Tibial nerve (tissue), 4 donors: ENCODE measurements around the gene PPM1L. TPM values are rescaled to one million over a fixed set of nuclear protein-coding genes. Genes with fewer than 3 reads are reported as not detected.

ENCODE experiments used
- DNase-seq, 2 donors: peaks; one replicate each; pipeline ENCODE4 v3.0.0-alpha.2; 2019; ENCODE audit warnings: low spot score in 2 of 2
- H3K27ac ChIP-seq, 4 donors: fragments of 200-600 bp; sonication (generic) in 3 of 4; one replicate each; pipeline ENCODE4 v1.5.1; 2017 to 2019; ENCODE audit warnings: mild to moderate bottlenecking in 1 of 4
- H3K27me3 ChIP-seq, 2 donors: fragments of 200-600 bp; sonication (generic) in 1 of 2; one replicate each; pipeline versions ENCODE4 v1.5.1 to v1.6.0; 2017 to 2019
- H3K36me3 ChIP-seq, 3 donors: fragments of 200-600 bp; sonication (generic); one replicate each; pipeline ENCODE4 v1.5.1; 2018 to 2019
- H3K4me1 ChIP-seq, 4 donors: fragments of 200-600 bp; sonication (generic) in 3 of 4; one replicate each; pipeline ENCODE4 v1.5.1; 2017 to 2019
- H3K4me3 ChIP-seq, 4 donors: fragments of 200-600 bp; sonication (generic) in 3 of 4; one replicate each; pipeline ENCODE4 v1.5.1; 2017 to 2019; ENCODE audit warnings: mild to moderate bottlenecking in 1 of 4, moderate library complexity in 1 of 4
- H3K9me3 ChIP-seq, 4 donors: fragments of 200-600 bp; sonication (generic) in 3 of 4; one replicate each; pipeline ENCODE4 v1.5.1; 2017 to 2019
- EP300 ChIP-seq, 2 donors: sonication (generic); formaldehyde crosslinking; IDR thresholded peaks; one replicate each; pipeline ENCODE4 v1.6.1; 2017; ENCODE audit warnings: antibody characterized with exemption in 2 of 2, mild to moderate bottlenecking in 1 of 2
- POLR2A ChIP-seq, 2 donors: fragments of 450-650 bp; IDR thresholded peaks; one replicate each; pipeline ENCODE4 v1.6.1; 2017; ENCODE audit warnings: antibody characterized with exemption in 2 of 2, mild to moderate bottlenecking in 2 of 2, moderate library complexity in 2 of 2
- whole genome bisulfite sequencing, 2 donors: methylation state at CpG; one replicate each; pipeline ENCODE4 v1.1.5; 2018; 5-methylcytosine and 5-hydroxymethylcytosine counted together
- total RNA-seq, 4 donors: library from RNA; depleted of rRNA; stranded (reverse); fragments of >200 nt; gene quantifications; one replicate each; pipeline ENCODE4 v1.1.0, GENCODE V29; 2016
- TF ChIP-seq, protein P1 (sequence below), 5 experiments: fragments of 200-600 bp in 3 of 5; fragments of 450-650 bp in 2 of 5; sonication (generic) in 3 of 5; IDR thresholded peaks; one replicate each; pipeline ENCODE4 v1.5.1; 2016 to 2019; ENCODE audit warnings: antibody characterized with exemption in 5 of 5, mild to moderate bottlenecking in 3 of 5, moderate library complexity in 2 of 5

The PPM1L gene
- total RNA-seq, 4 donors from 2014 or later, result 13.2 to 41.0 (median 24.3) TPM

DNA sequence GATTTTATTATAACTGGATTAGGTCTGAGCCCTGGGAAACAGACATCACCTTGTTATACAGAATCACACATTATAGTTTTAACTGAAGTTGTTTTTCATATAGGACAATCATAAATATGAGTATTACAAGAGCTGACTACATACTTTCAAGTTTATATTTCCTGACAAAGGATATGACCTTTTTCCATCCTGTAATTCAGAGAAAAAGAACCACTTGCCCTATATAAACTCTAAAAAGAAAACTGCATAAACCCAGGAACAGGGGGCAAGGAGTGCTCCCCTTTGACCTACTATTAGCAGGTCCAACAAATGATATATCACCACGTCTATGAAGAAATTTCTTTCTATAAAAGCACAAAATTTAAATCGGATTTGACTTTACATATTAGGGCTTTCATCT lies 328.2 kb downstream of the PPM1L start:
- no peak overlapping the region for H3K27ac ChIP-seq
- no peaks in the 10 kb centered on the region for H3K9me3 ChIP-seq
- TF ChIP-seq EP300 (IDR thresholded peaks at IDR 0.05), result no peak
- no peak for TF ChIP-seq POLR2A (IDR thresholded peaks at IDR 0.05)
- 79 to 82% methylated on average over 2 of the region's 2 CpGs for WGBS, 2 donors
- no peak overlapping the region for H3K4me3 ChIP-seq
- DNase-seq, result no peak
- H3K36me3 ChIP-seq, result peaks cover 0 to 10% (median 0%) of the 10 kb centered on the region in 3 donors
- H3K4me1 ChIP-seq, result peaks cover 0 to 10% (median 2%) of the 10 kb centered on the region in 4 donors
- H3K27me3 ChIP-seq, result no peaks in the 10 kb centered on the region

DNA sequence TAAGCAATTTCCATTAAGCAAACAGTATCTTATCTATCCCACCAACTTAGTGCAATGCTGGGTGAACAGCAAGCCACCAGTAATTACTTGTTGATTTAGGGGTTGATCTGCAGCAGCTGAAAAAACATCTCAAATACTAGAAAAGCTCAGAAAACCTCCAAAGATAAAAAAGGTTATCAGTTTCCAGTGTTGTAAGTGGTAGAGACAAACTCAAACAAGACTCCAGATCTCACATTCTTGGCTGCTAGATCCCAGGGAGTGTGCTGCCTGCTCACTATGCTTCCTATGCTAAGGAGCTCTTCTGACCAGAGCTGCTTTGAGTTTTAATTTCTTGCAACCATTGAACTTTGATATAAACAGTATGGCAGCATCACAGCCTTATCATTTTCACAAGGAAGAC lies 337.9 kb downstream of the PPM1L start:
- TF ChIP-seq POLR2A (IDR thresholded peaks at IDR 0.05) (no peak), EP300 (IDR thresholded peaks at IDR 0.05) (no peak)
- TF ChIP-seq, protein P1, sequence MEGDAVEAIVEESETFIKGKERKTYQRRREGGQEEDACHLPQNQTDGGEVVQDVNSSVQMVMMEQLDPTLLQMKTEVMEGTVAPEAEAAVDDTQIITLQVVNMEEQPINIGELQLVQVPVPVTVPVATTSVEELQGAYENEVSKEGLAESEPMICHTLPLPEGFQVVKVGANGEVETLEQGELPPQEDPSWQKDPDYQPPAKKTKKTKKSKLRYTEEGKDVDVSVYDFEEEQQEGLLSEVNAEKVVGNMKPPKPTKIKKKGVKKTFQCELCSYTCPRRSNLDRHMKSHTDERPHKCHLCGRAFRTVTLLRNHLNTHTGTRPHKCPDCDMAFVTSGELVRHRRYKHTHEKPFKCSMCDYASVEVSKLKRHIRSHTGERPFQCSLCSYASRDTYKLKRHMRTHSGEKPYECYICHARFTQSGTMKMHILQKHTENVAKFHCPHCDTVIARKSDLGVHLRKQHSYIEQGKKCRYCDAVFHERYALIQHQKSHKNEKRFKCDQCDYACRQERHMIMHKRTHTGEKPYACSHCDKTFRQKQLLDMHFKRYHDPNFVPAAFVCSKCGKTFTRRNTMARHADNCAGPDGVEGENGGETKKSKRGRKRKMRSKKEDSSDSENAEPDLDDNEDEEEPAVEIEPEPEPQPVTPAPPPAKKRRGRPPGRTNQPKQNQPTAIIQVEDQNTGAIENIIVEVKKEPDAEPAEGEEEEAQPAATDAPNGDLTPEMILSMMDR (IDR thresholded peaks at IDR 0.05), result no peak
- no peaks in the 10 kb centered on the region for H3K9me3 ChIP-seq
- no peak for DNase-seq
- no peak overlapping the region for H3K27ac ChIP-seq
- no peak overlapping the region for H3K4me3 ChIP-seq
- H3K27me3 ChIP-seq, result no peaks in the 10 kb centered on the region
- H3K4me1 ChIP-seq, result no peaks in the 10 kb centered on the region
- no peaks in the 10 kb centered on the region for H3K36me3 ChIP-seq

DNA sequence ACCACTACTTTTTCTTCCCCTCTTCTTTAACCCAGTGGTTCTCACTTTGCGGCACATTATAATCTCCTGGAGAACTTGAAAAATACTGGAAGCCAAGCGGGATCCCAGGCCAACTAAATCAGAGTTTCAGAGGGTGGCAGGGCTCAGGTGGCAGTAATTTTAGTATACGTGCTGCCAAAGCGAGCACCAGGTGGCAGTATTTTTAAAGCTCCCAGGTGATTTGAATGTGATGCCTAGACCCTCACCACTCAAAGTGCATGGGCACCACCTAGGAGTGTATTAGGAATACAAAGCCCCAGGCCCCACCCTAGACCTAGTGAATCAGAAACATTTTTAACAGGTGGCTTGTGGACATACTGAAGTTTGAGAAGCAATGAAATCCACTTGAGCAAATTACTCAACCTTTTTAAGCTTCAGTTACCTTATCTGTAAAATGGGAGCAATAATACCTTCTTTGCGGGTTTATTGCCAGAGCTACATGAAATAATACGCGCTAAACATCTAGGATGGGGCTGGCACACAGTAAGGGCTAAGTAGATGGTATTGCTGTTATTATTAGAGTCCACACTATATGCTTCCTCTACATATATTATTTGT lies 340.8 kb downstream of the PPM1L start:
- WGBS, 2 donors, result 78 to 85% methylated on average over 7 of the region's 7 CpGs
- Histone ChIP-seq H3K4me3 (no peak overlapping the region), H3K27me3 (no peaks in the 10 kb centered on the region), H3K9me3 (no peaks in the 10 kb centered on the region), H3K27ac (no peak overlapping the region), H3K4me1 (no peaks in the 10 kb centered on the region), H3K36me3 (no peaks in the 10 kb centered on the region)
- no peak for DNase-seq
- TF ChIP-seq, protein P1 (IDR thresholded peaks at IDR 0.05), result no peak
- TF ChIP-seq EP300 (IDR thresholded peaks at IDR 0.05) (no peak), POLR2A (IDR thresholded peaks at IDR 0.05) (no peak)

DNA sequence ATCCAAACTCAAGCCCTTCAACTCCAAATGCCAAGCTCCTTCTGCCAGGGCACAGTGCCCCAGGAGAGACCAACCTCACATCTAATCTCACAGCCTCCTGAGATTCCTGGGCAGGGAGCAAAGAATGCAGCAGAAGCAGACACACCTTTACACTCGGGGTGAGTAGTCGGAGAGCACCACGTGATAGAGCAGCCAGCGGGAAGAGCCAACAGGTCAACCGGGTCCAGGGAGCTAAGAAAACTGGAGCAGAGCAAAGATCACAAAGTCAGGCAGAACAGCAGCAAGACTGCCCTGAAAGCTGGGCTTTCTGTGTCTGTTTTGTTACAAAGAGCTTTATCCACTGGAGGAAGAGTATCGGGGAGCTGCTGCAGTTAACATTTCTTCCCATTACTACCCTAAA lies 345.0 kb downstream of the PPM1L start:
- no peak overlapping the region for H3K27ac ChIP-seq
- no peak for DNase-seq
- H3K9me3 ChIP-seq, result no peaks in the 10 kb centered on the region
- no peak overlapping the region for H3K4me3 ChIP-seq
- no peak for TF ChIP-seq EP300 (IDR thresholded peaks at IDR 0.05)
- TF ChIP-seq, protein P1 (IDR thresholded peaks at IDR 0.05), result no peak
- no peak for TF ChIP-seq POLR2A (IDR thresholded peaks at IDR 0.05)
- 63 to 89% methylated on average over 6 of the region's 6 CpGs for WGBS, 2 donors
- H3K4me1 ChIP-seq, result peaks cover 0 to 17% (median 0%) of the 10 kb centered on the region in 4 donors
- H3K27me3 ChIP-seq, result no peaks in the 10 kb centered on the region
- no peaks in the 10 kb centered on the region for H3K36me3 ChIP-seq

DNA sequence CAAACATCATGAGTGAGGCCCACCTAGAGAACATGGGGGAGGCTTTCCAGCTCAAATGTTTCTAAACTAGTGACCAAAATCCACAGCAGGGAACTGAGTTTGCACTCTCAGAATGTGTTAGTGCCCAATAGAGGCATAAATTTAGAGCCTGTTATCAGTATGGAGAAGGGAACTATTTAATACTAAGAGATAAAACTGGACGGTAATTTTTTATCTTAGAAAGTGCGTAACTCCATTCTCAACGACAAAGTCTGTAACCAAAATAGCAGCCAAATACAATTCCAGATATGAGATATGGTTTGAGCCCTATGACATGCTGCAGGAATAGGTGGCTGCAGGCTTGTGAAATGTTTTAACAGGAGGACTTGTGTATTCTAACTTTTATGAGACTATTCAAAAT lies 345.6 kb downstream of the PPM1L start:
- no peak for DNase-seq
- Histone ChIP-seq H3K4me3 (no peak overlapping the region), H3K36me3 (no peaks in the 10 kb centered on the region), H3K4me1 (peaks cover 0 to 17% (median 0%) of the 10 kb centered on the region in 4 donors), H3K27ac (no peak overlapping the region), H3K27me3 (no peaks in the 10 kb centered on the region), H3K9me3 (no peaks in the 10 kb centered on the region)
- TF ChIP-seq POLR2A (IDR thresholded peaks at IDR 0.05) (no peak), EP300 (IDR thresholded peaks at IDR 0.05) (no peak)
- TF ChIP-seq, protein P1 (IDR thresholded peaks at IDR 0.05), result no peak
- WGBS, 2 donors, result 90 to 91% methylated on average over 3 of the region's 3 CpGs
